A673 (cell line): Measurements from ENCODE around the gene C1QTNF9B.

ENCODE experiments used
- CTCF ChIP-seq: fragments of 300-800, 200-600 bp; sonication (generic); conservative IDR thresholded peaks from 2 replicates; pipeline ENCODE4 v1.5.1; 2017; ENCODE audit warnings: low read depth, mild to moderate bottlenecking, antibody characterized with exemption, low read length, moderate library complexity, mixed read lengths
- EZH2 ChIP-seq: fragments of 200-600 bp; sonication (generic); IDR thresholded peaks from 2 replicates; pipeline ENCODE4 v1.6.1; 2017; ENCODE audit warnings: borderline replicate concordance, low read depth, mild to moderate bottlenecking, mixed read lengths, antibody characterized with exemption, low read length; ENCODE audit not compliant: poor library complexity, severe bottlenecking

- no peak for TF ChIP-seq CTCF
- TF ChIP-seq EZH2: no peak
Observed at GRCh38 chr13:23848019-23848418, 49.3 kb downstream of the C1QTNF9B start.
